ENCODE data around the gene TMEM108.

Gene TMEM108

GRCh38 chr3:133419151-133419909 is 381.1 kb downstream of the TMEM108 start:
- 84 to 87% methylated on average over 15 of the region's 15 CpGs for WGBS, 2 experiments
- Histone ChIP-seq H3K4me1 (ENCODE audit: control insufficient read depth, insufficient read depth, low read length) (peaks cover 15% of the 10 kb centered on the region), H3K27me3 (ENCODE audit: control insufficient read depth, insufficient read depth, low read length, poor library complexity, severe bottlenecking) (no peaks in the 10 kb centered on the region), H3K27ac (ENCODE audit: insufficient read depth, low read depth, low read length, poor library complexity, severe bottlenecking) (no peak overlapping the region), H3K36me3 (ENCODE audit: control insufficient read depth, insufficient read depth, low read length) (no peaks in the 10 kb centered on the region), H3K9me3 (ENCODE audit: control insufficient read depth, low read length) (no peaks in the 10 kb centered on the region), H3K4me3 (ENCODE audit: insufficient read depth, low read depth, low read length) (no peak overlapping the region)

GRCh38 chr3:133424937-133425869 is 387.0 kb downstream of the TMEM108 start:
- H3K4me3 ChIP-seq (ENCODE audit: insufficient read depth, low read depth, low read length) = no peak overlapping the region
- H3K9me3 ChIP-seq (ENCODE audit: control insufficient read depth, low read length) = no peaks in the 10 kb centered on the region
- H3K36me3 ChIP-seq (ENCODE audit: control insufficient read depth, insufficient read depth, low read length) = no peaks in the 10 kb centered on the region
- H3K4me1 ChIP-seq (ENCODE audit: control insufficient read depth, insufficient read depth, low read length) = peaks cover 12% of the 10 kb centered on the region
- H3K27me3 ChIP-seq (ENCODE audit: control insufficient read depth, insufficient read depth, low read length, poor library complexity, severe bottlenecking) = no peaks in the 10 kb centered on the region
- 87 to 90% methylated on average over 9 of the region's 9 CpGs for WGBS, 2 experiments
- no peak overlapping the region for H3K27ac ChIP-seq (ENCODE audit: insufficient read depth, low read depth, low read length, poor library complexity, severe bottlenecking)

GRCh38 chr3:133425898-133426297 is 387.7 kb downstream of the TMEM108 start:
- 86% methylated on average over 3 of the region's 3 CpGs for WGBS, 2 experiments
- H3K9me3 ChIP-seq (ENCODE audit: control insufficient read depth, low read length) = no peaks in the 10 kb centered on the region
- H3K36me3 ChIP-seq (ENCODE audit: control insufficient read depth, insufficient read depth, low read length) = no peaks in the 10 kb centered on the region
- H3K4me1 ChIP-seq (ENCODE audit: control insufficient read depth, insufficient read depth, low read length) = peaks cover 6% of the 10 kb centered on the region
- H3K27ac ChIP-seq (ENCODE audit: insufficient read depth, low read depth, low read length, poor library complexity, severe bottlenecking) = no peak overlapping the region
- no peak overlapping the region for H3K4me3 ChIP-seq (ENCODE audit: insufficient read depth, low read depth, low read length)
- no peaks in the 10 kb centered on the region for H3K27me3 ChIP-seq (ENCODE audit: control insufficient read depth, insufficient read depth, low read length, poor library complexity, severe bottlenecking)

GRCh38 chr3:133426721-133427120 is 388.5 kb downstream of the TMEM108 start:
- no peaks in the 10 kb centered on the region for H3K4me1 ChIP-seq (ENCODE audit: control insufficient read depth, insufficient read depth, low read length)
- H3K27ac ChIP-seq (ENCODE audit: insufficient read depth, low read depth, low read length, poor library complexity, severe bottlenecking) = no peak overlapping the region
- H3K27me3 ChIP-seq (ENCODE audit: control insufficient read depth, insufficient read depth, low read length, poor library complexity, severe bottlenecking) = no peaks in the 10 kb centered on the region
- no peaks in the 10 kb centered on the region for H3K9me3 ChIP-seq (ENCODE audit: control insufficient read depth, low read length)
- WGBS, 2 experiments = 93 to 95% methylated on average over 2 of the region's 2 CpGs
- H3K4me3 ChIP-seq (ENCODE audit: insufficient read depth, low read depth, low read length) = no peak overlapping the region
- no peaks in the 10 kb centered on the region for H3K36me3 ChIP-seq (ENCODE audit: control insufficient read depth, insufficient read depth, low read length)

GRCh38 chr3:133428552-133428951 is 390.4 kb downstream of the TMEM108 start:
- no peaks in the 10 kb centered on the region for H3K9me3 ChIP-seq (ENCODE audit: control insufficient read depth, low read length)
- H3K27ac ChIP-seq (ENCODE audit: insufficient read depth, low read depth, low read length, poor library complexity, severe bottlenecking) = no peak overlapping the region
- H3K4me1 ChIP-seq (ENCODE audit: control insufficient read depth, insufficient read depth, low read length) = no peaks in the 10 kb centered on the region
- 86 to 87% methylated on average over 10 to 12 of the region's 12 CpGs for WGBS, 2 experiments
- no peak overlapping the region for H3K4me3 ChIP-seq (ENCODE audit: insufficient read depth, low read depth, low read length)
- H3K36me3 ChIP-seq (ENCODE audit: control insufficient read depth, insufficient read depth, low read length) = no peaks in the 10 kb centered on the region
- no peaks in the 10 kb centered on the region for H3K27me3 ChIP-seq (ENCODE audit: control insufficient read depth, insufficient read depth, low read length, poor library complexity, severe bottlenecking)

- no peak overlapping the region for H3K27ac ChIP-seq (ENCODE audit: insufficient read depth, low read depth, low read length, poor library complexity, severe bottlenecking)
- no peaks in the 10 kb centered on the region for H3K27me3 ChIP-seq (ENCODE audit: control insufficient read depth, insufficient read depth, low read length, poor library complexity, severe bottlenecking)
- no peaks in the 10 kb centered on the region for H3K4me1 ChIP-seq (ENCODE audit: control insufficient read depth, insufficient read depth, low read length)
- no peaks in the 10 kb centered on the region for H3K9me3 ChIP-seq (ENCODE audit: control insufficient read depth, low read length)
- H3K36me3 ChIP-seq (ENCODE audit: control insufficient read depth, insufficient read depth, low read length) = no peaks in the 10 kb centered on the region
- no peak overlapping the region for H3K4me3 ChIP-seq (ENCODE audit: insufficient read depth, low read depth, low read length)
These were observed 390.9 kb downstream of the TMEM108 start for GRCh38 chr3:133429063-133429462.

- Histone ChIP-seq H3K4me1 (ENCODE audit: control insufficient read depth, insufficient read depth, low read length) (no peaks in the 10 kb centered on the region), H3K4me3 (ENCODE audit: insufficient read depth, low read depth, low read length) (no peak overlapping the region), H3K27me3 (ENCODE audit: control insufficient read depth, insufficient read depth, low read length, poor library complexity, severe bottlenecking) (no peaks in the 10 kb centered on the region), H3K36me3 (ENCODE audit: control insufficient read depth, insufficient read depth, low read length) (no peaks in the 10 kb centered on the region), H3K27ac (ENCODE audit: insufficient read depth, low read depth, low read length, poor library complexity, severe bottlenecking) (no peak overlapping the region), H3K9me3 (ENCODE audit: control insufficient read depth, low read length) (no peaks in the 10 kb centered on the region)
- 94 to 95% methylated on average over 2 of the region's 2 CpGs for WGBS, 2 experiments
These were observed 401.4 kb downstream of the TMEM108 start for GRCh38 chr3:133439563-133439962.

- H3K9me3 ChIP-seq (ENCODE audit: control insufficient read depth, low read length) = no peaks in the 10 kb centered on the region
- H3K4me3 ChIP-seq (ENCODE audit: insufficient read depth, low read depth, low read length) = no peak overlapping the region
- no peaks in the 10 kb centered on the region for H3K36me3 ChIP-seq (ENCODE audit: control insufficient read depth, insufficient read depth, low read length)
- no peaks in the 10 kb centered on the region for H3K4me1 ChIP-seq (ENCODE audit: control insufficient read depth, insufficient read depth, low read length)
- H3K27me3 ChIP-seq (ENCODE audit: control insufficient read depth, insufficient read depth, low read length, poor library complexity, severe bottlenecking) = no peaks in the 10 kb centered on the region
- 95% methylated on average over 2 of the region's 2 CpGs for WGBS, 2 experiments
- no peak overlapping the region for H3K27ac ChIP-seq (ENCODE audit: insufficient read depth, low read depth, low read length, poor library complexity, severe bottlenecking)
These were observed 402.5 kb downstream of the TMEM108 start for GRCh38 chr3:133440652-133441051.

GRCh38 chr3:133441867-133442270 is 403.7 kb downstream of the TMEM108 start:
- 87 to 92% methylated on average over 3 of the region's 3 CpGs for WGBS, 2 experiments
- Histone ChIP-seq H3K9me3 (ENCODE audit: control insufficient read depth, low read length) (no peaks in the 10 kb centered on the region), H3K4me1 (ENCODE audit: control insufficient read depth, insufficient read depth, low read length) (no peaks in the 10 kb centered on the region), H3K27ac (ENCODE audit: insufficient read depth, low read depth, low read length, poor library complexity, severe bottlenecking) (no peak overlapping the region), H3K36me3 (ENCODE audit: control insufficient read depth, insufficient read depth, low read length) (no peaks in the 10 kb centered on the region), H3K4me3 (ENCODE audit: insufficient read depth, low read depth, low read length) (no peak overlapping the region), H3K27me3 (ENCODE audit: control insufficient read depth, insufficient read depth, low read length, poor library complexity, severe bottlenecking) (no peaks in the 10 kb centered on the region)

GRCh38 chr3:133442518-133442917 is 404.3 kb downstream of the TMEM108 start:
- Histone ChIP-seq H3K9me3 (ENCODE audit: control insufficient read depth, low read length) (no peaks in the 10 kb centered on the region), H3K4me3 (ENCODE audit: insufficient read depth, low read depth, low read length) (no peak overlapping the region), H3K36me3 (ENCODE audit: control insufficient read depth, insufficient read depth, low read length) (no peaks in the 10 kb centered on the region), H3K4me1 (ENCODE audit: control insufficient read depth, insufficient read depth, low read length) (no peaks in the 10 kb centered on the region), H3K27ac (ENCODE audit: insufficient read depth, low read depth, low read length, poor library complexity, severe bottlenecking) (no peak overlapping the region), H3K27me3 (ENCODE audit: control insufficient read depth, insufficient read depth, low read length, poor library complexity, severe bottlenecking) (no peaks in the 10 kb centered on the region)
- WGBS, 2 experiments = 91 to 98% methylated on average over 1 of the region's 1 CpG

Measured in ectodermal cell (in vitro differentiated cells).